Glutamatergic neuron (in vitro differentiated cells): ENCODE measurements around the gene TEX261. TPM values are rescaled to one million over a fixed set of nuclear protein-coding genes. Genes with fewer than 3 reads are reported as not detected.
A peak's percentile ranks its signal among the peaks of the same experiment; 100 is the strongest.

ENCODE experiments used
- DNase-seq: peaks from one replicate; pipeline ENCODE4 v3.0.0; 2022
- H3K27ac Mint-ChIP-seq: one replicate; pipeline ENCODE4 v1.8.0; 2020; ENCODE audit warnings: mild to moderate bottlenecking, mixed read lengths, inconsistent platforms; ENCODE audit not compliant: unreplicated experiment
- H3K27me3 Mint-ChIP-seq: one replicate; pipeline ENCODE4 v1.8.0; 2020; ENCODE audit warnings: mild to moderate bottlenecking, moderate library complexity, mixed read lengths, inconsistent platforms; ENCODE audit not compliant: unreplicated experiment
- H3K36me3 Mint-ChIP-seq: one replicate; pipeline ENCODE4 v1.8.0; 2020; ENCODE audit warnings: mild to moderate bottlenecking, mixed read lengths, inconsistent platforms; ENCODE audit not compliant: unreplicated experiment
- H3K4me1 Mint-ChIP-seq: one replicate; pipeline ENCODE4 v1.8.0; 2020; ENCODE audit warnings: mild to moderate bottlenecking, low read depth, mixed read lengths, inconsistent platforms; ENCODE audit not compliant: unreplicated experiment
- H3K4me3 Mint-ChIP-seq: one replicate; pipeline ENCODE4 v1.8.0; 2020; ENCODE audit warnings: mild to moderate bottlenecking, mixed read lengths, inconsistent platforms; ENCODE audit not compliant: unreplicated experiment
- H3K9me3 Mint-ChIP-seq: one replicate; pipeline ENCODE4 v1.8.0; 2020; ENCODE audit warnings: mild to moderate bottlenecking, moderate library complexity, mixed read lengths, inconsistent platforms; ENCODE audit not compliant: unreplicated experiment
- total RNA-seq: library from RNA; stranded (reverse); fragmentation: NEBNext Ultra II Directional; extraction: Animal tissue kit (Norgen Biotek cat#: 25700); gene quantifications from one replicate; pipeline ENCODE4 v1.2.1, GENCODE V29; 2021; ENCODE audit not compliant: unreplicated experiment
- TF ChIP-seq, protein P1 (sequence below): fragments of 200-600 bp; sonication (generic); IDR thresholded peaks from one replicate; pipeline ENCODE4 v1.5.0; 2021; ENCODE audit not compliant: partially characterized antibody, unreplicated experiment

Gene TEX261
- total RNA-seq, 1 donor from 2014 or later = 43.0 TPM

DNA sequence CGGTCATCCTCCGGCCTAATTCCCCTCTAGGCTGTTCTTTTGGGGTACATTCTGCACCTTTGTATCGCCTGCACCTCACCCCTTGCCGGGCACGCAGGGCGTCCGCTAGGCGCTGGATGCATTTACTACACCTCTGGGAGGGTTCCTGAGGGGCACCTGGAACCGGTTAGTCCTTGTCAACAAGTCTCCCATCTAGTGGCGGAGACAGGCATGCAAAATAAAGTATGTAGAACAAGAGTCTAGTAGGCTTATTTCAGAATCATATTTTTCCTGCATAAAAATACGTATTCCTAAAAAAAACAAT, 705 bp upstream of the TEX261 start:
- Mint-ChIP-seq H3K9me3 (peaks cover 6% of the 10 kb centered on the region), H3K27ac (no peak overlapping the region), H3K4me3 (peak overlapping the region; percentile 85), H3K36me3 (no peaks in the 10 kb centered on the region), H3K4me1 (peaks cover 11% of the 10 kb centered on the region), H3K27me3 (peaks cover 10% of the 10 kb centered on the region)
- TF ChIP-seq, protein P1, sequence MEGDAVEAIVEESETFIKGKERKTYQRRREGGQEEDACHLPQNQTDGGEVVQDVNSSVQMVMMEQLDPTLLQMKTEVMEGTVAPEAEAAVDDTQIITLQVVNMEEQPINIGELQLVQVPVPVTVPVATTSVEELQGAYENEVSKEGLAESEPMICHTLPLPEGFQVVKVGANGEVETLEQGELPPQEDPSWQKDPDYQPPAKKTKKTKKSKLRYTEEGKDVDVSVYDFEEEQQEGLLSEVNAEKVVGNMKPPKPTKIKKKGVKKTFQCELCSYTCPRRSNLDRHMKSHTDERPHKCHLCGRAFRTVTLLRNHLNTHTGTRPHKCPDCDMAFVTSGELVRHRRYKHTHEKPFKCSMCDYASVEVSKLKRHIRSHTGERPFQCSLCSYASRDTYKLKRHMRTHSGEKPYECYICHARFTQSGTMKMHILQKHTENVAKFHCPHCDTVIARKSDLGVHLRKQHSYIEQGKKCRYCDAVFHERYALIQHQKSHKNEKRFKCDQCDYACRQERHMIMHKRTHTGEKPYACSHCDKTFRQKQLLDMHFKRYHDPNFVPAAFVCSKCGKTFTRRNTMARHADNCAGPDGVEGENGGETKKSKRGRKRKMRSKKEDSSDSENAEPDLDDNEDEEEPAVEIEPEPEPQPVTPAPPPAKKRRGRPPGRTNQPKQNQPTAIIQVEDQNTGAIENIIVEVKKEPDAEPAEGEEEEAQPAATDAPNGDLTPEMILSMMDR = peak; percentile 6
- no peak for DNase-seq

DNA sequence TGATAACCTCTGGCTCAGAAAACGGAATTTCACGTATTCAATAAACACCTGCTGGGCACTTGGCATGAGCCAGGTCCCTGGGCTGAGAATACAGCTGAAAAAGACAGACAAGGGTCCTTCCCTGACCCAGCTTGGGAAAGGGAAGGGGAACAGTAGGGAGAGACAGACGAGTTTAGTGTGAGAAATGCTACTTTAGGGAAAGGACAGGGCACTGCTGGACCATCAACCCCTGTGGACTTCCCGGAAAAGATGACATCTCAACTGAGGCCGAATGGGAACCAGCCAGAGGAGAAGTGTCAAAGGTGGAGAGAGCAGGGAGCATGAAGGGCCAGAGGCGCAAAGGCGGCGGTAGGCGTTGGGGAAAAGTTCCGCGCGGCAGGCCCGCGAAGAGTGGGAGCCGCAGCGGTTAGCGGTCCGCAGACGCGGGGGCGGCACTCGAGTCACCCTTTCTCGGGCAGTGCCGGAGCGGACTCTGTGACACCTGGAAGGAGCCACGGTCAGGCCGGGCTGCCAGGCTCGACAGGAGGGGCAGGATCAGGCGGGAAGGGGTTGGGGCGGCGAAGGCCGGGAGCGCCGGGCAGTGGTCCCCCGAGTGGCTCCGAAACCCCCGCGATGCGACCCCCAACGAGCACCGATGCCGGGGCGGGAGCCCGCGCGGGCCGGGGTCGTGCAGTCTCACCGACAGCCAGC, 519 bp downstream of the TEX261 start:
- Mint-ChIP-seq H3K27me3 (peaks cover 10% of the 10 kb centered on the region), H3K4me1 (peaks cover 11% of the 10 kb centered on the region), H3K36me3 (no peaks in the 10 kb centered on the region), H3K4me3 (peak overlapping the region; percentile 97), H3K27ac (peak overlapping the region; percentile 87), H3K9me3 (peaks cover 4% of the 10 kb centered on the region)
- peak; percentile 30 for DNase-seq
- TF ChIP-seq, protein P1 = no peak

DNA sequence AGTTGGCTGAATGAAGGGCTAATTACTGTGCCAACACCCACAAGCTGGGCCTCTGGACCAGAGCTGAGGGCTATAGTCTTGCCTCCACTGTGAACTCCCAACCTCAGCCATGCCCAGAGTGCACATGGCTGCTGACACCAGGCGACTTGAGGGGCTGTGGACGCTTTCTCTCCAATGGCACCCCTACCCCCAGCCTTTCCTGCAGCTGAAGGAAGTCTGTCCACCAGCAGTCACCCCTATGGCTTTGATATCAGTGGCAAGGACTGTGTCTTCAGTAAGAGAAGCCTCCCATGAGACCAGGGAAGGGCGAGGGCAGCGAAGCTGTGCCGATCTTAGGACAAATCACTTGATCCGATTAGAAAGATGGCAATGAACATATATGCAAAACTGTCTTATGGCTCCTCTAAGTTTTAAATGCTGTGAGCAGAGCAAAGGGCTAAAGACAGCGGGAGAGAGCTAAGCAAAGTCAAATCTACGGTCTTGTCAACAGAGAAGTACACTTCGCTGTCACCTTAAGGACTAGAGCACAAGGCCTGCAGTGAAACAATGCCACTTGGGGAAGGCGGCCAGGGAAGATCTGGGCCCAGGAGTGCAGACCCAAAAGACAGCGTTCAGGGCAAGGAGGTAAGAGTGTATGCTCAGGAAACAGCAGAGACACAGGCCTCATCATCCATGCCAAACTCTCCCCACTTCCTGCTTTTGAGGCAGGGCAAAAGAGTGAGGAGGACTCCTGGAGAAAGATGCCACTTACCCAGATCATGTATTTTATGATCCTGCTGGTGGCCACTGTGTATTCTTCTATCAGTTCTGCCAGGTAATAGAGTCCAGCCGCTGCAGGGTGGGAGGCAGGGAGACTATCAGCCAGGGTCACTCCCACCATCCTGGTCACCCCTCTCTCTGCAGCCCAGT, 1.5 kb downstream of the TEX261 start:
- peaks cover 4% of the 10 kb centered on the region for H3K9me3 Mint-ChIP-seq
- TF ChIP-seq, protein P1 = no peak
- H3K4me3 Mint-ChIP-seq = peak overlapping the region; percentile 97
- no peak overlapping the region for H3K27ac Mint-ChIP-seq
- peaks cover 10% of the 10 kb centered on the region for H3K27me3 Mint-ChIP-seq
- H3K4me1 Mint-ChIP-seq = peaks cover 14% of the 10 kb centered on the region
- H3K36me3 Mint-ChIP-seq = peaks cover 5% of the 10 kb centered on the region
- no peak for DNase-seq

DNA sequence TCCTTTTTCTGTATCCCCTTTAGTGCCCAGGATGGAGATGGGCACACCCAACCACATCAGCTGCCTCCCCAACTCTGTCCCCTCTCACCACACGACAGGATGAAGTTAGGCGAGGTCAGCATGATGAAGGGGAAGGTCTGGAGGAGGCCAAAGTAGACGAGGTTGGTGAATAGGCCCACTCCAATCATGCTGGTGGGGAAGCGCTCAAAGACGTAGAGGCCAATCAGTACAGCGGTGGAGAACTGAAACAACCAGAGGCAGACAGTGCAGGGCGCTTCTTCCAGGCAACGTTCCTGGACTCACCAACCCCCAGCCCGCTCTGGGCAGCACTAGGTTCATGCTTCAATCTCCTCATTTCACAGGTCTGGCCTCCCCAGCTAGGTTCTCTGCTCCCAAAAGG, 2.9 kb downstream of the TEX261 start:
- Mint-ChIP-seq H3K27ac (no peak overlapping the region), H3K27me3 (peaks cover 10% of the 10 kb centered on the region), H3K9me3 (peaks cover 4% of the 10 kb centered on the region), H3K4me3 (no peak overlapping the region), H3K4me1 (peaks cover 17% of the 10 kb centered on the region), H3K36me3 (peaks cover 5% of the 10 kb centered on the region)
- TF ChIP-seq, protein P1 = no peak
- no peak for DNase-seq

DNA sequence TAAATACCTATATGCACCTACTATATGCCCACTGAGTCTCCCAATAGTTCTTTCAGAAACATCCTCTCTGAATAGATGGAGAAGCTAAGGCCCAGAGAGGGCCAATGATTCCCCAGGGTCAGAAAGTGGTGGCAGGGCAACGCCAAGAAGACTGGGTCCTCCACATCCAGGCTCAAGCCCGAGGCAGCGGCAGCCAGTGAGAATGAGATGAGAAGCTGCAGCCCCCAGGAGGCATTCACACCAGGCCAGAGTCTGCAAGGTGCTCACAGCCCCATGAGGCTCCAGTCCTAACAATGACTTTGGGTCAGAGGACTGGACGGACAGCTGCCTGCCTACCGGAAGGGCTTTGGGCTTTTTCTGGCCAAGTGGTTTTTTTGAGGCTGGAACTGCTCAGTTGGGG, 3.5 kb downstream of the TEX261 start:
- no peak overlapping the region for H3K27ac Mint-ChIP-seq
- peaks cover 17% of the 10 kb centered on the region for H3K4me1 Mint-ChIP-seq
- TF ChIP-seq, protein P1 = no peak
- peaks cover 4% of the 10 kb centered on the region for H3K9me3 Mint-ChIP-seq
- peaks cover 6% of the 10 kb centered on the region for H3K36me3 Mint-ChIP-seq
- no peak overlapping the region for H3K4me3 Mint-ChIP-seq
- peaks cover 10% of the 10 kb centered on the region for H3K27me3 Mint-ChIP-seq
- no peak for DNase-seq
